Hepatocyte (in vitro differentiated cells): ENCODE results near the gene EPHA4. TPM values are rescaled to one million over a fixed set of nuclear protein-coding genes. Genes with fewer than 3 reads are reported as not detected.

ENCODE experiments used
- DNase-seq: peaks from one replicate; pipeline ENCODE4 v3.0.0-alpha.2; 2016; ENCODE audit warnings: low spot score
- H2AFZ ChIP-seq: fragments of 200-600 bp; sonication (generic); 2 replicates; pipeline ENCODE4 v1.6.0; 2016; ENCODE audit warnings: antibody characterized with exemption, mild to moderate bottlenecking
- H3K27ac ChIP-seq: fragments of 200-600 bp; sonication (generic); 2 replicates; pipeline ENCODE4 v1.5.1; 2016; ENCODE audit warnings: mild to moderate bottlenecking
- H3K27me3 ChIP-seq: fragments of 200-600 bp; sonication (generic); 2 replicates; pipeline ENCODE4 v1.6.1; 2016
- H3K36me3 ChIP-seq: fragments of 200-600 bp; sonication (generic); replicated peaks from 2 replicates; pipeline ENCODE4 v1.5.1; 2016; ENCODE audit warnings: low read depth; ENCODE audit not compliant: insufficient read depth
- H3K4me1 ChIP-seq: fragments of 200-600 bp; sonication (generic); 2 replicates; pipeline ENCODE4 v1.5.1; 2016; ENCODE audit warnings: mild to moderate bottlenecking, moderate library complexity; ENCODE audit not compliant: insufficient read depth
- H3K4me2 ChIP-seq: fragments of 200-600 bp; sonication (generic); 2 replicates; pipeline ENCODE4 v1.6.0; 2016
- H3K4me3 ChIP-seq: fragments of 200-600 bp; sonication (generic); 2 replicates; pipeline ENCODE4 v1.5.1; 2016; ENCODE audit warnings: mild to moderate bottlenecking
- H3K79me2 ChIP-seq: fragments of 200-600 bp; sonication (generic); 2 replicates; pipeline ENCODE4 v1.6.0; 2017; ENCODE audit warnings: mild to moderate bottlenecking
- H3K9me2 ChIP-seq: fragments of 200-600 bp; sonication (generic); replicated peaks from 2 replicates; pipeline ENCODE4 v1.6.0; 2017; ENCODE audit warnings: mild to moderate bottlenecking; ENCODE audit not compliant: insufficient read depth
- H3K9me3 ChIP-seq: fragments of 200-600 bp; sonication (generic); 2 replicates; pipeline ENCODE4 v1.5.1; 2016; ENCODE audit warnings: low read depth, mild to moderate bottlenecking
- H4K20me1 ChIP-seq: fragments of 200-600 bp; sonication (generic); 2 replicates; pipeline ENCODE4 v1.6.0; 2016; ENCODE audit warnings: mild to moderate bottlenecking; ENCODE audit not compliant: insufficient read depth, poor library complexity, severe bottlenecking
- EZH2 ChIP-seq: fragments of 200-600 bp; sonication (generic); IDR thresholded peaks from 2 replicates; pipeline ENCODE4 v1.6.1; 2016; ENCODE audit warnings: antibody characterized with exemption, mild to moderate bottlenecking, borderline replicate concordance
- EZH2phosphoT487 ChIP-seq: fragments of 200-600 bp; sonication (generic); IDR thresholded peaks from one replicate; pipeline ENCODE4 v1.6.1; 2018; ENCODE audit warnings: antibody characterized with exemption, mild to moderate bottlenecking, low read depth, moderate library complexity; ENCODE audit not compliant: unreplicated experiment, severe bottlenecking
- WGBS: methylation state at CpG from one replicate; pipeline ENCODE4 v1.1.6; 2016; ENCODE audit warnings: low lambda C conversion rate; ENCODE audit errors: missing lambda C conversion rate; 5-methylcytosine and 5-hydroxymethylcytosine counted together
- polyA plus RNA-seq: library from polyadenylated mRNA; unstranded; fragments of >200 nt; fragmentation: Nextera tagmentation; extraction: Ambion mirVana; gene quantifications from 2 replicates; pipeline ENCODE4 v1.2.1, GENCODE V29; 2016
- total RNA-seq: library from RNA; depleted of rRNA; stranded (reverse); fragments of >200 nt; gene quantifications from 2 replicates; pipeline ENCODE4 v1.2.3, GENCODE V29; 2014
- TF ChIP-seq, protein P1 (sequence below): fragments of 200-600 bp; sonication (generic); IDR thresholded peaks from 2 replicates; pipeline ENCODE4 v1.5.1; 2016; ENCODE audit warnings: antibody characterized with exemption, mild to moderate bottlenecking; ENCODE audit not compliant: poor library complexity

EPHA4 gene
- total and polyA plus RNA-seq, 2 experiments from 2014 or later = 7.8 to 36.8 TPM

- H3K4me3 ChIP-seq = no peak overlapping the region
- H3K27me3 ChIP-seq = peaks cover 8% of the 10 kb centered on the region
- DNase-seq = no peak
- no peaks in the 10 kb centered on the region for H4K20me1 ChIP-seq
- TF ChIP-seq EZH2 (no peak), EZH2phosphoT487 (no peak)
- TF ChIP-seq, protein P1, sequence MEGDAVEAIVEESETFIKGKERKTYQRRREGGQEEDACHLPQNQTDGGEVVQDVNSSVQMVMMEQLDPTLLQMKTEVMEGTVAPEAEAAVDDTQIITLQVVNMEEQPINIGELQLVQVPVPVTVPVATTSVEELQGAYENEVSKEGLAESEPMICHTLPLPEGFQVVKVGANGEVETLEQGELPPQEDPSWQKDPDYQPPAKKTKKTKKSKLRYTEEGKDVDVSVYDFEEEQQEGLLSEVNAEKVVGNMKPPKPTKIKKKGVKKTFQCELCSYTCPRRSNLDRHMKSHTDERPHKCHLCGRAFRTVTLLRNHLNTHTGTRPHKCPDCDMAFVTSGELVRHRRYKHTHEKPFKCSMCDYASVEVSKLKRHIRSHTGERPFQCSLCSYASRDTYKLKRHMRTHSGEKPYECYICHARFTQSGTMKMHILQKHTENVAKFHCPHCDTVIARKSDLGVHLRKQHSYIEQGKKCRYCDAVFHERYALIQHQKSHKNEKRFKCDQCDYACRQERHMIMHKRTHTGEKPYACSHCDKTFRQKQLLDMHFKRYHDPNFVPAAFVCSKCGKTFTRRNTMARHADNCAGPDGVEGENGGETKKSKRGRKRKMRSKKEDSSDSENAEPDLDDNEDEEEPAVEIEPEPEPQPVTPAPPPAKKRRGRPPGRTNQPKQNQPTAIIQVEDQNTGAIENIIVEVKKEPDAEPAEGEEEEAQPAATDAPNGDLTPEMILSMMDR = no peak
- no peak overlapping the region for H3K4me2 ChIP-seq
- no peaks in the 10 kb centered on the region for H3K4me1 ChIP-seq
- H3K9me3 ChIP-seq = no peaks in the 10 kb centered on the region
- H3K79me2 ChIP-seq = no peaks in the 10 kb centered on the region
- H3K9me2 ChIP-seq = no peaks in the 10 kb centered on the region
- no peaks in the 10 kb centered on the region for H3K36me3 ChIP-seq
- H2AFZ ChIP-seq = no peak overlapping the region
- H3K27ac ChIP-seq = no peak overlapping the region
- WGBS = 68% methylated on average over 4 of the region's 4 CpGs
Observed at GRCh38 chr2:221590861-221591365, 18.8 kb upstream of the EPHA4 start.

- Histone ChIP-seq H3K27me3 (peaks cover 8% of the 10 kb centered on the region), H3K36me3 (no peaks in the 10 kb centered on the region), H3K79me2 (no peaks in the 10 kb centered on the region), H4K20me1 (no peaks in the 10 kb centered on the region), H3K9me2 (no peaks in the 10 kb centered on the region), H3K27ac (no peak overlapping the region), H3K4me3 (no peak overlapping the region), H3K4me2 (no peak overlapping the region), H2AFZ (no peak overlapping the region), H3K4me1 (no peaks in the 10 kb centered on the region), H3K9me3 (no peaks in the 10 kb centered on the region)
- TF ChIP-seq EZH2 (no peak), EZH2phosphoT487 (no peak)
- TF ChIP-seq, protein P1 = no peak
- DNase-seq = no peak
- WGBS = 54% methylated on average over 4 of the region's 4 CpGs
Observed at GRCh38 chr2:221589696-221590095, 17.6 kb upstream of the EPHA4 start.

GRCh38 chr2:221588306-221588985 lies 16.3 kb upstream of the EPHA4 start:
- no peaks in the 10 kb centered on the region for H3K79me2 ChIP-seq
- H3K4me3 ChIP-seq = no peak overlapping the region
- no peak overlapping the region for H3K4me2 ChIP-seq
- no peaks in the 10 kb centered on the region for H3K4me1 ChIP-seq
- peaks cover 8% of the 10 kb centered on the region for H3K27me3 ChIP-seq
- no peaks in the 10 kb centered on the region for H3K9me3 ChIP-seq
- DNase-seq = no peak
- no peaks in the 10 kb centered on the region for H3K9me2 ChIP-seq
- no peak overlapping the region for H2AFZ ChIP-seq
- no peak overlapping the region for H3K27ac ChIP-seq
- H3K36me3 ChIP-seq = no peaks in the 10 kb centered on the region
- H4K20me1 ChIP-seq = no peaks in the 10 kb centered on the region
- 79% methylated on average over 10 of the region's 10 CpGs for WGBS
- TF ChIP-seq EZH2phosphoT487 (no peak), EZH2 (no peak)
- TF ChIP-seq, protein P1 = no peak
